Activated B cell treated with CpG ODN at 0.5 μM for 24 hours (primary cell): ENCODE measurements around the gene SEMA5A. TPM values are rescaled to one million over a fixed set of nuclear protein-coding genes. Genes with fewer than 3 reads are reported as not detected.

Source experiments
- ATAC-seq: fragments of 200-7000 bp; cut with Tn5 transposase; one replicate; pipeline ENCODE4 v1.10.0; 2021; ENCODE audit warnings: low read depth, mild to moderate bottlenecking, moderate library complexity
- CTCF ChIA-PET: fragments of 350-600 bp; sonication (Branson Sonifier 250); formaldehyde crosslinking; loops from one replicate; lab custom pipeline; 2021; ENCODE audit warnings: antibody characterized with exemption; lab: Charles Lee
- POLR2A ChIA-PET: fragments of 350-600 bp; sonication (Branson Sonifier 250); formaldehyde crosslinking; loops from one replicate; lab custom pipeline; 2021; ENCODE audit warnings: antibody characterized with exemption; lab: Charles Lee
- DNase-seq: peaks from one replicate; pipeline ENCODE4 v3.0.0; 2022
- H3K27ac Mint-ChIP-seq: one replicate; pipeline ENCODE4 v1.8.0; 2020; ENCODE audit warnings: mixed read lengths
- H3K27me3 Mint-ChIP-seq: one replicate; pipeline ENCODE4 v1.8.0; 2021; ENCODE audit warnings: mixed read lengths
- H3K36me3 Mint-ChIP-seq: one replicate; pipeline ENCODE4 v1.8.0; 2021; ENCODE audit warnings: low read depth, mixed read lengths
- H3K4me1 Mint-ChIP-seq: one replicate; pipeline ENCODE4 v1.8.0; 2021; ENCODE audit warnings: mixed read lengths
- H3K4me3 Mint-ChIP-seq: one replicate; pipeline ENCODE4 v1.8.0; 2020; ENCODE audit warnings: mild to moderate bottlenecking, mixed read lengths
- H3K9me3 Mint-ChIP-seq: one replicate; pipeline ENCODE4 v1.8.0; 2020; ENCODE audit warnings: mixed read lengths
- intact Hi-C: fragments of 100-400 bp; cut with micrococcal nuclease; formaldehyde crosslinking; loops from one replicate; pipeline ENCODE4 v1.15.1; 2024
- total RNA-seq: library from RNA; stranded (reverse); gene quantifications from 2 replicates; pipeline ENCODE4 v1.2.3, GENCODE V29; 2022
- TF ChIP-seq, protein P1 (sequence below): fragments of 200-600 bp; IDR thresholded peaks from one replicate; pipeline ENCODE4 v1.8.0; 2022; ENCODE audit warnings: antibody characterized with exemption, mild to moderate bottlenecking

Gene SEMA5A
- total RNA-seq, 1 donor from 2014 or later, result not detected

DNA sequence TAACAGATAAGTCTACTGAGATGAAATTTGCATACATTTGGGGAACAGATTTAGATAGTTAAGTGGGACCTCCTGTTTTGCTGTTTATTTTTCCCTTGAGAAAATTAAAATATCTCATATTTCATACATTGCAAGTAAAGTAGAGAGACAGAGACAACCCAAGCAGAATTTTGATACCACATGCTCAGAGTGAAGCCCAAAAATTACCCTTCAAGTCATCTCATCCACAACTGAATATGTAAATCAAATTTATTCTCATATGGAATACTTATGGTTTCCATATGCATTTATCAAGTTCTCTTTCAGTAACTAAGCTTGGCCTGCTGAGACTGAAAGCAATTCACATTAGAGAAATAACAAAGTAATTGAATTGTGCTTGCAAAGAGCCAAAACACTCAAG is 474.4 kb downstream of the SEMA5A start:
- Mint-ChIP-seq H3K27me3 (no peaks in the 10 kb centered on the region), H3K9me3 (no peaks in the 10 kb centered on the region), H3K27ac (no peak overlapping the region), H3K36me3 (no peaks in the 10 kb centered on the region), H3K4me1 (no peaks in the 10 kb centered on the region), H3K4me3 (no peak overlapping the region)
- ChIA-PET CTCF (no interaction called here), POLR2A (no interaction called here)
- DNase-seq, result no peak
- TF ChIP-seq, protein P1, sequence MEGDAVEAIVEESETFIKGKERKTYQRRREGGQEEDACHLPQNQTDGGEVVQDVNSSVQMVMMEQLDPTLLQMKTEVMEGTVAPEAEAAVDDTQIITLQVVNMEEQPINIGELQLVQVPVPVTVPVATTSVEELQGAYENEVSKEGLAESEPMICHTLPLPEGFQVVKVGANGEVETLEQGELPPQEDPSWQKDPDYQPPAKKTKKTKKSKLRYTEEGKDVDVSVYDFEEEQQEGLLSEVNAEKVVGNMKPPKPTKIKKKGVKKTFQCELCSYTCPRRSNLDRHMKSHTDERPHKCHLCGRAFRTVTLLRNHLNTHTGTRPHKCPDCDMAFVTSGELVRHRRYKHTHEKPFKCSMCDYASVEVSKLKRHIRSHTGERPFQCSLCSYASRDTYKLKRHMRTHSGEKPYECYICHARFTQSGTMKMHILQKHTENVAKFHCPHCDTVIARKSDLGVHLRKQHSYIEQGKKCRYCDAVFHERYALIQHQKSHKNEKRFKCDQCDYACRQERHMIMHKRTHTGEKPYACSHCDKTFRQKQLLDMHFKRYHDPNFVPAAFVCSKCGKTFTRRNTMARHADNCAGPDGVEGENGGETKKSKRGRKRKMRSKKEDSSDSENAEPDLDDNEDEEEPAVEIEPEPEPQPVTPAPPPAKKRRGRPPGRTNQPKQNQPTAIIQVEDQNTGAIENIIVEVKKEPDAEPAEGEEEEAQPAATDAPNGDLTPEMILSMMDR, result no peak
- no peak for ATAC-seq
- intact Hi-C loops, result no loop called here

DNA sequence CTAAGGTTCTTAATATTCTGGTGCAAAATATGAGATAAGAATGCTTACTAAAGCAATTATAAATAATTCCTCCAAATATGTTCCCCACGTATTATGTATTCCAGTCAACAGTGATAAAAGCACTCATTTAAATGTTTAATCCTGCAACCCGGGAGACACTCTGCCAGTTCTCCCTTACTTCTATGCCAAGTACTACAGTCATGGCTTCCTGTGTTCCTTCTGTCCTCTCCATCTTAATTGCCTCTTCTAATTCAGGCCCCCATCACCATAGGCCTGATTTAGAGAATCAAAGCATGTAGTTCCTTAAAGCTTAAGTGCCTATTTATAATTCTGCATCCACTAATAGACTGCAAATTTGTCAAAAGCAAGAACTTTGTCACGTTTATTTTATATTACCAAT is 474.8 kb downstream of the SEMA5A start:
- intact Hi-C loops, result no loop called here
- H3K27ac Mint-ChIP-seq, result no peak overlapping the region
- ChIA-PET CTCF (no interaction called here), POLR2A (no interaction called here)
- no peaks in the 10 kb centered on the region for H3K9me3 Mint-ChIP-seq
- no peaks in the 10 kb centered on the region for H3K36me3 Mint-ChIP-seq
- H3K4me1 Mint-ChIP-seq, result no peaks in the 10 kb centered on the region
- no peak overlapping the region for H3K4me3 Mint-ChIP-seq
- TF ChIP-seq, protein P1, result no peak
- ATAC-seq, result no peak
- no peak for DNase-seq
- no peaks in the 10 kb centered on the region for H3K27me3 Mint-ChIP-seq

DNA sequence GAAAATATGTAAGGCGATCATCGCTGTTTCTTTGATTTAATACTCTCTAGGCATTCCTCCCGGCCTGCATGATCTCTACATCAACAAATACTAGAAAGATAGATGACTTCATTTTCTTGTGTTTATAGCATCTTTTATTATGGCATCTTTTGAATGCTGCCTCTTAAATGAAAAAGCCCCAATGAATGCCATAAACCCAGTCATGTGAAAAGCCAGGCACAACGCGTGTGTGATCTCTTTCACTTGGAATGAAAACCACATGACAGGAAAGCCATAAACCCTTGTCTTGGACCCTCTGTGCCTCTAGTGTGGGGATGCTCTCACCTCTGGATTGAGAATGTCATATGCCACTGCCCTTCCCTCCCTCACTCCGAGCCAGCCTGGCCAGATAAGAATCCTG is 476.2 kb downstream of the SEMA5A start:
- no peaks in the 10 kb centered on the region for H3K36me3 Mint-ChIP-seq
- intact Hi-C loops, result no loop called here
- ChIA-PET POLR2A (no interaction called here), CTCF (no interaction called here)
- TF ChIP-seq, protein P1, result no peak
- H3K27me3 Mint-ChIP-seq, result no peaks in the 10 kb centered on the region
- no peaks in the 10 kb centered on the region for H3K4me1 Mint-ChIP-seq
- no peak for ATAC-seq
- no peak overlapping the region for H3K4me3 Mint-ChIP-seq
- no peak for DNase-seq
- no peaks in the 10 kb centered on the region for H3K9me3 Mint-ChIP-seq
- H3K27ac Mint-ChIP-seq, result no peak overlapping the region

DNA sequence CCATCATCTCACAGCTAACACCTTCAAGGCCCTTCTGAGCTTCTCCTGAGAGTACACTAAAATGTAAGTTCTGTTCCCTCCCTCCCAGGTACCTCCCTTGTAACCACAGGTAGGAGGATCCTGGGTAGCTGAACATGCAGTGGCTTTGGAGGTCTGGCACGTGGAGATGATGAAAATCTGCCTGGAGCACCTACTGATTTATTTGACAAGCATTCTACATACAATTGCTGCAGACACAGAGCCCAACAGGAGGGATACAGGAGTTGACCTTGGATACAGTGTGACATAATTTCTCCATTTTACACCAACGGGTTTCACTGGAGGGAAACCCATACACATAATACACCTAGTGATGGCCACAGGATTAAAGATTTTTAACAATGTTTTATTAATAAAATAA is 478.7 kb downstream of the SEMA5A start:
- intact Hi-C loops, result no loop called here
- ChIA-PET CTCF (no interaction called here), POLR2A (no interaction called here)
- Mint-ChIP-seq H3K4me3 (no peak overlapping the region), H3K36me3 (no peaks in the 10 kb centered on the region), H3K9me3 (peaks cover 2% of the 10 kb centered on the region), H3K4me1 (no peaks in the 10 kb centered on the region), H3K27ac (no peak overlapping the region), H3K27me3 (no peaks in the 10 kb centered on the region)
- TF ChIP-seq, protein P1, result no peak
- ATAC-seq (no peak), DNase-seq (no peak)

DNA sequence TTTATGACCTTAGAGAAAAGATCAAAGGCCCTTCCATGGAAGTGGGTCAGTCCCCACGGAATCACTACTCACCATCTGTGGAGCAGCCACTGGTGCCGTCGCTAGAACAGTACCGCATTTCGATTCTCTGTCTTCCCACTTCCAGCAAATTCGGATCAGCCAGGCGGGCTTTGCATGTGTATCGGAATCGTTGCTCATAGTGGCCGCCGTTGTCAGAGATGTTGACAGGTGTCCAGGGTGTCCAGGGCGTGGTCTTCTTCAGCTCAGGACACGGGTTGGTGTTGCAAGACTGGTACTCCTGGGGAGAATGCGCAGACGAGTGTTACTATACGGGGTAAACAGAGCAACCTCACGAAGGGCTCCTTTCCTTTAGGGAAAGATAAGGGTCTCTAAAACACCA is 479.5 kb downstream of the SEMA5A start:
- Mint-ChIP-seq H3K36me3 (no peaks in the 10 kb centered on the region), H3K4me1 (no peaks in the 10 kb centered on the region), H3K4me3 (no peak overlapping the region), H3K27ac (no peak overlapping the region), H3K27me3 (no peaks in the 10 kb centered on the region), H3K9me3 (peaks cover 3% of the 10 kb centered on the region)
- TF ChIP-seq, protein P1, result no peak
- ChIA-PET POLR2A (no interaction called here), CTCF (no interaction called here)
- no peak for ATAC-seq
- no peak for DNase-seq
- intact Hi-C loops, result no loop called here
